HL-60 (cell line): Measurements from ENCODE around the gene GALNT1.
A peak's percentile ranks its signal among the peaks of the same experiment; 100 is the strongest.

Experiments
- DNase-seq, 2 experiments: peaks; one replicate each; pipeline ENCODE4 v3.0.0-alpha.2; 2010 to 2020; ENCODE audit warnings: low read depth in 1 of 2, low spot score in 1 of 2
- H3K27ac ChIP-seq: fragments of 250-450 bp; sonication (Bioruptor Pico); replicated peaks from 2 replicates; pipeline ENCODE4 v1.5.1; 2020; ENCODE audit warnings: mild to moderate bottlenecking, moderate library complexity
- H3K27me3 ChIP-seq: fragments of 250-450 bp; sonication (Bioruptor Pico); 2 replicates; pipeline ENCODE4 v1.5.1; 2021; ENCODE audit warnings: mild to moderate bottlenecking, moderate library complexity; ENCODE audit not compliant: insufficient read depth, poor library complexity, severe bottlenecking
- H3K4me3 ChIP-seq: replicated peaks from 2 replicates; pipeline ENCODE4 v1.5.1; 2011; ENCODE audit warnings: mild to moderate bottlenecking, control low read depth, low read length; ENCODE audit not compliant: insufficient read depth
- CTCF ChIP-seq: IDR thresholded peaks from one replicate; pipeline ENCODE4 v1.5.1; 2011; ENCODE audit warnings: low read length, control low read depth, inconsistent platforms; ENCODE audit not compliant: insufficient read depth
- GABPA ChIP-seq: IDR thresholded peaks from 2 replicates; pipeline ENCODE4 v1.6.1; 2012; ENCODE audit warnings: low read depth
- POLR2AphosphoS5 ChIP-seq: IDR thresholded peaks from 2 replicates; pipeline ENCODE4 v1.6.1; 2012; ENCODE audit warnings: low read depth
- REST ChIP-seq: IDR thresholded peaks from 2 replicates; pipeline ENCODE4 v1.6.1; 2012; ENCODE audit warnings: low read depth; ENCODE audit not compliant: insufficient replicate concordance
- SPI1 ChIP-seq: IDR thresholded peaks from 2 replicates; pipeline ENCODE4 v1.6.1; 2012; ENCODE audit warnings: low read depth, mild to moderate bottlenecking, borderline replicate concordance

GALNT1 gene

GRCh38 chr18:35746826-35747339 is 165.3 kb downstream of the GALNT1 start:
- Histone ChIP-seq H3K27ac (no peak overlapping the region), H3K27me3 (no peaks in the 10 kb centered on the region), H3K4me3 (no peak overlapping the region)
- TF ChIP-seq POLR2AphosphoS5 (no peak), GABPA (no peak), REST (no peak), CTCF (no peak), SPI1 (no peak)
- no peak for DNase-seq

- Histone ChIP-seq H3K4me3 (no peak overlapping the region), H3K27ac (no peak overlapping the region), H3K27me3 (no peaks in the 10 kb centered on the region)
- no peak for TF ChIP-seq CTCF
- peak; percentile 2; the same call in 1 of the 2 replicates for TF ChIP-seq SPI1
- no peak for TF ChIP-seq POLR2AphosphoS5
- no peak for DNase-seq
Measured at GRCh38 chr18:35747894-35748472, 166.4 kb downstream of the GALNT1 start.

- TF ChIP-seq POLR2AphosphoS5 (no peak), REST (no peak), CTCF (no peak), SPI1 (no peak), GABPA (no peak)
- Histone ChIP-seq H3K27me3 (no peaks in the 10 kb centered on the region), H3K4me3 (no peak overlapping the region), H3K27ac (no peak overlapping the region)
- DNase-seq, result no peak
Measured at GRCh38 chr18:35749701-35750100, 168.2 kb downstream of the GALNT1 start.

GRCh38 chr18:35750929-35751328 is 169.4 kb downstream of the GALNT1 start:
- DNase-seq, result no peak
- H3K27me3 ChIP-seq, result no peaks in the 10 kb centered on the region
- H3K27ac ChIP-seq, result no peak overlapping the region
- no peak overlapping the region for H3K4me3 ChIP-seq
- TF ChIP-seq CTCF (no peak), REST (no peak), SPI1 (no peak), POLR2AphosphoS5 (no peak), GABPA (no peak)
